Epidermal melanocyte (primary cell): Measurements from ENCODE around the gene OR52N4.
"Not testable (repeated sequence)": the region's sequence is repeated elsewhere in the genome, so short reads cannot be mapped to it uniquely, and the experiment has no call there.

ENCODE experiments used
- DNase-seq: peaks from one replicate; pipeline ENCODE4 v3.0.0; 2011; ENCODE audit warnings: low spot score; ENCODE audit not compliant: insufficient read length

OR52N4 gene

DNA sequence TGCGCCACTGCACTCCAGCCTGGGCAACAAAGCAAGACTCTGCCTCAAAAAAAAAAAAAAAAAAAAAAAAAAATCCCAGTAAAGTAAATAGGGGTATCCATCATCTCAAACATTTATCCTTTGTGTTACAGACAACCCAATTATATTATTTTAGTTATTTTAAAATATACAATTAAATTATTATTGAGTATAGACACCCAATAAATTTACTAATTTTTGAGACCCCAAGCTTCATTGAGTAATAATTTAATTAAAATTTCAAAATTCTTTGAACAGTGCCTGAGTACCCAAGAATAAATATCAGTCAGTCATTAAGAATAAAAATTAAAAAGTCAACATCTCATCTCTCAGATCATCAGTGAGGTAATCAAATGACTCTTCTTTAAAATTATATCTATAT is at the start of gene OR52N4:
TSS of gene OR52N4 (plus strand) at position 301 of the 400 bp plus-strand sequence. CDS start 498 bp downstream, outside the sequence.
- no peak for DNase-seq

DNA sequence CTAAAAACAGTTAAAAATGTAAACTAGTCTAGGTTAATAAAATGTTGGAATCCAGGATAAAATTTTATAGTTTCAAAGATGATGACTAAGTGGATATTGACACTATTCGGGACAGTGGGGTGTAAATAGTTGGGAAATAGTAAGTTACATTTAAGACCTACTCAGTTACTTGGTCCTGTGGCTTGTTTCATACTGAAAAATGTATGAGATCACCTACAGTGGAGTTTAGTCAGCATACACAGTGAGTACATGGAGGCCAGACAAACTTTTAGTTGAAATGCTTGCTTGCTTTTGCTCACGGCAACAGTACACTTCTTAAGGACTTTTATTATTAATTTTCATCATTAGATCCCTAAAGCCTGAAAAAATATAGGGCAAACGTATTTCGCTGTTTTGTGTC is 48.4 kb upstream of the OR52N4 start:
- no peak for DNase-seq

DNA sequence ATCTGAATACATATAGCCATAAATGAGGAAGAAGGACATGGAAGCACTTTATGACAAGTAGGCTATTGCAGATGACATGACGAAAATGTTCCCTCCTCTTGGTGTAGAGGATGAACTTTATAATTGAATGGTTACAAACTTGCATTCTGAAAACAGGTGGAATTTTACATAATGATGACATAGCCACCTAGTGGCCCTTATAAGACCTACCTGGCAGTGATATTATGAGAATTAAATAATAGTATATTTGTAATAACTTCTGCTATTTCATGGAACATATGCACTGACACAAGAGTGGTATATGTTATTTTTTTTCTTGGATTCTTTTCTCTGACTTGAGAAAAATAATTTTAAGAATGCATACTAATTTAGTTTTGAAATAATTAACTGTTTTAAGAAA is 41.5 kb upstream of the OR52N4 start:
- DNase-seq, result no peak

DNA sequence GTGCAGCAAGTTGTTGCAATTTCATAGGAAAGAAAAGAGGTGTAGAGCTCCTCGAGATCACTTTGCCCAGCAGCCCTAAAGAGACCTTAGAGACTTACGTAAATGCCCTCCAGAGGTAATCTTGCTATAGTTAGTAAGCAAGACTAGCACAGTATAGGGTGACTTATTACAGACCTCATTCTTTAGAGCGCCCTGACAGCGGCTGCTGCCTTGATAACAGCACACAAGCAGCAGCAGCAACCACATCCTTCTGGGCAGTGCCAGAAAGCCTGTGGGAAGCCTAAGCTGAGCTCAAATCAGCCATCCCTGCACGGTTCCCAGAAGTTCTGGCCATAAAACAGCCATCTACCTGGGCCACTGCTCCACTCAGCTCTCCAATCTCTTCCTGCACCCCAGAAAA is 40.3 kb upstream of the OR52N4 start:
- no peak for DNase-seq

DNA sequence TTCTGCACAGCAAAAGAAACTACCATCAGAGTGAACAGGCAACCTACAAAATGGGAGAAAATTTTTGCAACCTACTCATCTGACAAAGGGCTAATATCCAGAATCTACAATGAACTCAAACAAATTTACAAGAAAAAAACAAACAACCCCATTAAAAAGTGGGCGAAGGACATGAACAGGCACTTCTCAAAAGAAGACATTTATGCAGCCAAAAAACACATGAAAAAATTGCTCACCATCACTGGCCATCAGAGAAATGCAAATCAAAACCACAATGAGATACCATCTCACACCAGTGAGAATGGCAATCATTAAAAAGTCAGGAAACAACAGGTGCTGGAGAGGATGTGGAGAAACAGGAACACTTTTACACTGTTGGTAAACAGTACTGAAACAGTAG is 37.5 kb upstream of the OR52N4 start:
- DNase-seq, result not testable (repeated sequence)

DNA sequence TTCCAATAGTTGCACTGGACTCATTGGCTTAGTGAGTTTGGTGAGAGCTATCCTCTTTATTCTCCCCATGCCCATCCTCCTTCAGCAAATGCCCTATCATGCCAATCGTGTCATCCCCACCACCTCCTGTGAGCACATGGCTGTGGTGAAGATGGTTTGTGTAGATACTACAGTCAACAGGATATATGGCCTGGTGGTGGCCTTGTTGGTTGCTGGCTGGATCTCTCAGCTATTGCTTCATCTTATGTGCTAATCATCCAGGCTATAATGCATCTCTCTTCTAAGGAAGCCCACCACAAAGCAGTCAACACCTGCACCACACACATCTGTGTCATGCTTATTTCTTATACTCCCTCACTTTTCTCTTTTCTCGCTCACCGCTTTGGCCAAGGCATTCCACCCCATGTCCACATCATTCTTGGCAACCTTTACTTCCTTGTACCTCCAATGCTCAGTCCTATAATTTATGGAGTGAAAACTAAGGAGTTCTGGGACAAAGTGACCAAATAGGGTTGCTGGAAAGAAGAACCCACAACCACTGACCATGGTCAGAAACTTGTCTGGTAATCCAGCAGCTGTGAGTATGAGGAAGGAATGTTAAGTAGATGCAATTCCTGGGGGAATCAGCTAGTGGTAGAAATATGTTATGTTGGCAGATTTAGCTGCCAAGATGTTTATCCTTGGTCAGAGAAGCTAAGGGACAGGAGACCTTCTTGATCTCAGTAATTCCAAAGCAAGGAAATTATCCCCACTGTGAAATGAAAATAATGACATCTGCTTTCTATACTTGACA is 34.1 kb upstream of the OR52N4 start:
- DNase-seq, result no peak

DNA sequence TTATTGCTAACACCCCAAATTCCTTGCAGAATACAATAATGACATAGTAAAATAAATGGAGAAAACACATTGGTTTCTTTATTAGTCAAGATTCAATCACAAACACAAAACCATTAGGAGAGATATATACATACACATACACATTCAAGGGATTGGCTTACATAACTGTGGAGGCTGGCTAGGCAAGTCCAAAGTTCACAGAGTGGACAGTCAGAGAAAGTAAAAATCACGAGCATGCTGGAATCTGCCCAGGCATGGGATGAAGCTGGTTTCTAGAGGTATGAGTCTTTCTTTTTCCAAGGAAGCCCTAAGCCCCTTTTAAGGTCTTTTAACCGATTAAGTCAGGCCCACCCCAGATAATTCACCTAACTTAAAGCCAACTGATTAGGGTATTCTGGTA is 31.4 kb upstream of the OR52N4 start:
- no peak for DNase-seq

DNA sequence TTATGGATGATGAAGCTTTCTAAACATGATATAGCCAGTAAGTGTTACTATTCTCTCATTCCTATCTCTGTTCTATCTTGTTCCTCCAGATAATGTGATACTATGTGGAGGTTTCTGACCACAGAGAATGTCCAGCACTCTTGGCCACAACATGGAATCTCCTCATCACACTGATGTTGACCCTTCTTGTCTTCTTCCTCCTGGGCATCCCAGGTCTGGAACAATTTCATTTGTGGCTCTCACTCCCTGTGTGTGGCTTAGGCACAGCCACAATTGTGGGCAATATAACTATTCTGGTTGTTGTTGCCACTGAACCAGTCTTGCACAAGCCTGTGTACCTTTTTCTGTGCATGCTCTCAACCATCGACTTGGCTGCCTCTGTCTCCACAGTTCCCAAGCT is 27.7 kb upstream of the OR52N4 start:
- no peak for DNase-seq

DNA sequence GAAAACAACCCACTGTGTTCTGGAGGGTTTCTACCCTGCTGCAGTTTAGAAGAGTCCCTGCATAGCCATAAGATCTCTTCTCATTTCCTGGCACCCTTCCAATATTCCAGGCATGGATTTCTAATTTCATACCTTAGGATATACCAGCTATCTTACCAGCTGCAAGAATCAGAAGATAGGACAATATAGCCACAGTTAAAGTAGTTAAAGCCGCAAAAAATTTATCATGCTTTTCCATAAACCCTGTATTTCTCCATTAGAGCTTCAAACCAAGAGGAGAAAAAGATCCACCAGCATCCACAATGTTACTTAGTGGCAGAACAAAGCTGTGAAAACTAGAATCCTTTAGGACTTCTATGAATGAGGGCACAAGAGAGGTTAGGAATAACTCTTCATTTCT is 26.4 kb upstream of the OR52N4 start:
- no peak for DNase-seq

DNA sequence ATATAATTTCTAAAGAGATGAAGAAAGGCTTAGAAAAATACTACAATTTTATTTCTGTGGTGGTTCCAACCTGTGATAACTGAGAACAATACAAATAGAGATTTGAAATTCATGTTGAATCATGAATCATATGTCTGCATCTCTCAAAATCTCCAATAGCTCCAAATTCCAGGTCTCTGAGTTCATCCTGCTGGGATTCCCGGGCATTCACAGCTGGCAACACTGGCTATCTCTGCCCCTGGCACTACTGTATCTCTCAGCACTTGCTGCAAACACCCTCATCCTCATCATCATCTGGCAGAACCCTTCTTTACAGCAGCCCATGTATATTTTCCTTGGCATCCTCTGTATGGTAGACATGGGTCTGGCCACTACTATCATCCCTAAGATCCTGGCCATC is 17.6 kb upstream of the OR52N4 start, which contains the start of gene OR56B1:
TSS of gene OR56B1 (plus strand) at position 53 of the 400 bp plus-strand sequence. CDS start at position 122, 69 bp downstream.
- no peak for DNase-seq

DNA sequence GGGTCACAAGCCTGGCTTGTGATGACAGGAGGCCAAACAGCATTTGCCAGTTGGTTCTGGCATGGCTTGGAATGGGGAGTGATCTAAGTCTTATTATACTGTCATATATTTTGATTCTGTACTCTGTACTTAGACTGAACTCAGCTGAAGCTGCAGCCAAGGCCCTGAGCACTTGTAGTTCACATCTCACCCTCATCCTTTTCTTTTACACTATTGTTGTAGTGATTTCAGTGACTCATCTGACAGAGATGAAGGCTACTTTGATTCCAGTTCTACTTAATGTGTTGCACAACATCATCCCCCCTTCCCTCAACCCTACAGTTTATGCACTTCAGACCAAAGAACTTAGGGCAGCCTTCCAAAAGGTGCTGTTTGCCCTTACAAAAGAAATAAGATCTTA is 17.0 kb upstream of the OR52N4 start:
- no peak for DNase-seq

DNA sequence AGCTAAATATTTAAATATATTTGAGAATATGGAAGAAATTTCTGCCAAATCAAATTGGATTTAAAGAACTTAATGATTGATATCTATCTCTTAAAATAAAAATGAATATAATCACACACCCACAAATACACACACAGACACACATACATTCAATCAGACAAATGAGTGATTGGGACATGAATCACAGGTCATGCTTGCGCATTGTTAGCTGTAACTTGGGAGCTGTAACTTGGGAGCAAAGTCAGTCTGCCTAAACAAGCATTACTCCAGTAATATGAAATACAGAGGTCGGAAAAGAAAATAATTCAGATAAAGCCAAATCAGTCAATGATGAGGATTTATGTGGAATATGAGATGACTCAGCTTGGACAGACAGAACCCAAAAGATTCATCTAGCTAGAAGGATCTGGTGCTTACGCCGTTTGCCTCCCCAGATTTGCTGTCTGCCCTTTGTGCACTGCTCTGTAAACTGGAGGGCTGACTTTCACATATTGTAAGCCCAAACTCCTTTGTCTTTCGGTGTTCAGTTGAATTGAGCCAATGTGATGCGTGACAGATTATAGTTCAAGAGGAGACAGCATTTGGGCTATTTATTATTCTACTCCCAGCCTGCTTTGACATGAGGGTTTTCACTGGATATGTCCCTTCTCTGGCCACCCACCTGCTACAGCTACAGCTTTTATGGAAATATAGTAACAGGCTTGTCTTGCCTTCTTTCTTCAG is 16.2 kb upstream of the OR52N4 start:
- no peak for DNase-seq

DNA sequence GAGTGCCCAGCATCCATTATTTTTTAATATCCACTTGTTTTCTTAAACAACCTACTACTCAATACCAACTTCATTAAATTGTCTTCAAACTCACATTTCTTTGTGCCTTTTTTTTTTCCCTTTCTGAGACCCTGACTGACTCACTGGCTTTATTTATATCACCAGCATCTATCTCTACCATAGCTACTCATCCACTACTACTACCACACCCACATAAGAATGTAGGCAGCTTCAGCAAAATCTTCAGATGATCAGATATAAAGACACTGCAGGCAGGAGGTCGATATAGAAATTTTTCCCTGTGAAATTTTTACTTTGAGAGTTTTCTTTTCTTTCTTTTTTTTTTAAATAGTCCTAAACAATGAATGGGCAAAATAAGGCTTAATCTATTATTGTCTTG is 15.6 kb upstream of the OR52N4 start:
- no peak for DNase-seq

DNA sequence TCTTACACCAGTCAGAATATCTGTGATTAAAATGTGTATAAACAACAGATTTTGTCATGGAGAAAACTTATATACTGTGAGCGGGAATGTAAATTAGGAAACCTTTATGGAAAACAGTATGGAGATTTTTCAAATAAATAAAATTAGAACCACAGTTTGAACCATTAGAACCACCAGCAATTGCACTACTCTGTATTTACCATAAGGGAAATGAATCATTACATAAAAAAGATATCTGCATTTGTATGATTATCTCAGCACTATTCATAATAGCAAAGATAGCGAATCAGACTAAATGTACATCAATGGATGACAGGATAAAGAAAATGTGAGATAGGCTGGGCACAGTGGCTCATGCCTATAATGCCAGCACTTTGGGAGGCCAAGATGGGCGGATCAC is 7.4 kb upstream of the OR52N4 start:
- no peak for DNase-seq

DNA sequence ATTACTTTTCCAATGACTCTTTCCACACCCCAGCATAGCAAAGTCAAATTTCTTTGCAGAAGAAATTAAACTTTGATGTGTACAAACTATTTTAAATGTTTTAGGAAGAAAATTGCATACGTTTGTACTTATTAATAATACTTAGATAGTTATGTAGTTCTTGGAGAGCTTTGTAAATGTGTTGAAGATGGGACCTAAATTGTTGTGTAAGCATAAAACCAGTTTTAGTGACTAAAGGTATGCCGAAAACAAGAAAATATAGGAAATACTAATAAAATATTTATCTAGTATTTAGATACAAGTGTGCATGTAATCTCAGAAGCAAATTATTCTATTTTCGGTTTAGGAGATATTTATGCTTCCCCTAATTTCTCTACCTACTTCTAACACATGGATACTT is 4.2 kb upstream of the OR52N4 start:
- DNase-seq, result no peak

DNA sequence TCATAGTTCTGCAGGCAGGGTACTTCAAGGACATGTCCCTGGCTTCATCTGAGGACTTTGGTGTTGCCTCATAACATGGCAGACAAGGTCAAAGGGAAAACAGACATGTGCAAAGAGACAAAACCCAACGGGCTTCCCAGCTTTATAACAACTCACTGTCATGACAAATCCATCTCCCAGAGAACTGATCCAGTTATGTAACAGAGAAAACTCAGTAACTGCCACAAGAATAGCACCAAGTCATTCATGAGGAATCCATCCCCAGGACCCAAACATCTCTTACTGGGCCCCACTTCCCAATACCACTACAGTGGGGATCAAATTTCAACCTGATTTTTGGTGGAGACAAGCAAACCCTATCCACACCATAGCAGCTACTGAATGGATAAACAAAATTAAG is 13.0 kb downstream of the OR52N4 start:
- no peak for DNase-seq

DNA sequence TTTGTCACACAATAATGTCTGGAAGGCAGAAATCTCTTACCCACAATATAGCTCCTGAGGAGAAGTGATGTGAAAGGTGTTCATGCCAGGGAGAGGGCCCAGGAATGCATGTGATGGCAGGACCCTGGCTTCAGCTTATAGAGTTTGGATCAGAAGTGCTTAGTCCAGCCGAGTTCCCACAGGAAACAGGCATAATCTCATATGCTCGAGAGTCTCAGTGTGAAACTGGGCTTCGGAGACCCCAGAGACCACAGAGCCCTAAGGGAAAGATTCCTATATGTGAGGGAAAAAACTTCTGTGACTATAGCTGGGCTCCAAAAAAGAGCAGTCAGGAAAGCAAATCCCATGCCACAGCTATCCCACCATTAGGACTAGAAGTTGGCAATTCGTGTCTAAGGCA is 29.2 kb downstream of the OR52N4 start, which contains the start of gene OR52N5:
TSS of gene OR52N5 (minus strand) at position 101 of the 400 bp plus-strand sequence. CDS start 4,721 bp downstream, outside the sequence.
- DNase-seq, result no peak

DNA sequence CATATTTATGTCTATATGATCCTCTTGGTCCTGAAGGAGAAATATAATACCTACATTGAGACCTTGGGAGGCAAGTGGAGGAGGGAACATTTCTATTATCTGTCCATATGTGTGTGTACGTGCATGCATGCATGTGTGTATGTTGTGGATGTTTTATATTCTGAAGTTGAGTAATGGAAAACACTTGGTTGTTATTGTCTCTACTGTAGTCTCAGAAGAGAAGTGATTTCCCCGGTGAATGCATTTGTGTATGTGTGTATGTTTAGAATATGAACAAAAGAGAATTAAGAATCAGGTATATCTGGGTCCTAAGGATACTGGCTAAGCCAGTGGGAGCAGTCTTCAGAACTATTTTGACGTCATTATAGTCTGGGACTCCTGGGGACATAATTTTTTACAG is 37.1 kb downstream of the OR52N4 start, which contains the start of gene OR52N1:
TSS of gene OR52N1 (minus strand) at position 101 of the 400 bp plus-strand sequence. CDS start 2,449 bp downstream, outside the sequence.
- DNase-seq, result no peak

DNA sequence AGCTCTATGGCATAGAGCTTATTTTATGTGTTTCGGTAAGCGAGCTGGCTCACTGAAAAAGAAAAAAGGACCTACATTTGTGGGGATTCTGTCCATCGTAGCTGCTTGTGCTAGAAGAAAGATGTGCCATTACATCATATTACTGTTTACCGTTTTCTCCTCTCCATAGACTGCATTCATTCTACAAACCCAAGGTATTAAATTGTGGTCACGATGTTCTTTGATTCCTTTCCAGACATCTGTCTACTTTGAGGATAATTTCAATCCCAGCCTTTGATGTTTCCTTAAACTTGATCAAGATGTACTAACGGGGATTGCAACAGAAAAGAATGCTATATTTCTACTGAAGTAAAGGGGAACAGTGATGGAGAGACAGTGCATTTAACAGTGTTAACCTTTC is 42.5 kb downstream of the OR52N4 start:
- DNase-seq, result no peak

DNA sequence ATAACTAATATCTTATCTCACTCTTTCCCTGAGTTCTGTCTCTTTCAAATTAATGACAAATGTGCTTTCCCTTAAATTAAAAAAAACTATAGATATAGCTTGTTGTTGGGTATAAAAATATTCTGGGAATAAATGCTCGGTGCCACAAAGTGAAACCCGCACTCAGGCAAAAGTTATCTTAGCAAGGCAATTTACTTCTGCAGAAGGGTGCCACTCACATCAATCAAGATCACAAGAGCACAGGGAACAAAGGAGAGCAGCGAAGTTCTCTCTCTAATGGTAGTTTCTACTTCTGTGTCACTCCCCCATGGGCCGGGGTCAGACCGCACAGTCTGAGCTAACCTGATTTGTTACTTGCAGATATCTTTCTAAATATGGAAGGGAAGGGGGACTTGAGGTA is 49.9 kb downstream of the OR52N4 start:
- DNase-seq, result no peak
